Spinal cord (tissue), 10 donors: ENCODE measurements around the gene DPF3. TPM values are rescaled to one million over a fixed set of nuclear protein-coding genes. Genes with fewer than 3 reads are reported as not detected.
A peak's percentile ranks its signal among the peaks of the same experiment; 100 is the strongest.

Experiments
- DNase-seq, 6 donors: peaks; one replicate each; pipeline versions ENCODE4 v3.0.0 to v3.0.0-alpha.2; 2013 to 2015; ENCODE audit warnings: low spot score in 6 of 6, low read depth in 4 of 6
- H3K27ac ChIP-seq: one replicate; pipeline ENCODE4 v1.5.1; 2013; ENCODE audit warnings: low read depth, low read length, control low read depth
- H3K27me3 ChIP-seq: one replicate; pipeline ENCODE4 v1.6.1; 2013; ENCODE audit warnings: low read length; ENCODE audit not compliant: control insufficient read depth, insufficient read depth
- H3K36me3 ChIP-seq: one replicate; pipeline ENCODE4 v1.6.1; 2013; ENCODE audit warnings: low read length; ENCODE audit not compliant: control insufficient read depth, insufficient read depth
- H3K4me1 ChIP-seq: one replicate; pipeline ENCODE4 v1.6.1; 2013; ENCODE audit warnings: low read length; ENCODE audit not compliant: control insufficient read depth, insufficient read depth
- H3K4me3 ChIP-seq: one replicate; pipeline ENCODE4 v1.5.1; 2013; ENCODE audit warnings: low read depth, low read length, control low read depth
- H3K9me3 ChIP-seq: one replicate; pipeline ENCODE4 v1.6.1; 2013; ENCODE audit warnings: low read length; ENCODE audit not compliant: control insufficient read depth, insufficient read depth
- WGBS: methylation state at CpG from one replicate; pipeline ENCODE4 v1.1.5; 2013; ENCODE audit warnings: missing lambda C conversion rate; ENCODE audit not compliant: insufficient coverage; 5-methylcytosine and 5-hydroxymethylcytosine counted together
- polyA plus RNA-seq, 2 donors: library from polyadenylated mRNA; unstranded; fragments of 120-200 nt; gene quantifications; one replicate each; pipeline ENCODE4 v1.2.1, GENCODE V29; 2013; ENCODE audit not compliant: insufficient read length in 2 of 2
- total RNA-seq, 2 donors: library from RNA; depleted of rRNA in 1 of 2; stranded (reverse); fragments of 120-200 nt in 1 of 2; fragments of >200 nt in 1 of 2; gene quantifications; one replicate each; pipeline versions ENCODE4 v1.2.3 to v1.2.4, GENCODE V29; 2013 to 2014
- donor health status: healthy.

Gene DPF3
- total and polyA plus RNA-seq, 4 donors: 9.6 to 14.5 (median 12.8) TPM

DNA sequence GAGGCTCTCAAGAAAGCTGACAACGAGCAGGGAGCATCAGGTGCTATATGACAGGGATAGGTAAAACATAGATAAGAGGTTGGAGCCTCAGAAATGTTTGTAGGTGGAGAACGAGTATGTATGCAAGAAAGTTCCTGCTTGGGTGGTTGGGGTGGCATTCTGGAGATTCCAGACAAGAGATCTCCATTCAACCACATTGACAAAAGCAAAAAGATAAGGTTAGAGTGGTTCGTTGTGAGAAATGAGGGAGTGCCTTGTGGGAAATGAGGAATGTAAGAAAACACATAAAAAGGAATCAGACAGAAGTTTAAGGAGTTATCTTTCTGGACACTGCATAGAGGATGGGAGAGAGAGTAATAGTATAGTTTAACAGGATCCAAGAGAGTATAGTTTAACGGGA is 290.3 kb downstream of the DPF3 start:
- Histone ChIP-seq H3K27me3 (no peaks in the 10 kb centered on the region), H3K9me3 (no peaks in the 10 kb centered on the region), H3K4me3 (no peak overlapping the region), H3K4me1 (peaks cover 4% of the 10 kb centered on the region), H3K36me3 (no peaks in the 10 kb centered on the region), H3K27ac (no peak overlapping the region)
- WGBS: 84% methylated on average over 2 of the region's 4 CpGs
- DNase-seq: no peak

DNA sequence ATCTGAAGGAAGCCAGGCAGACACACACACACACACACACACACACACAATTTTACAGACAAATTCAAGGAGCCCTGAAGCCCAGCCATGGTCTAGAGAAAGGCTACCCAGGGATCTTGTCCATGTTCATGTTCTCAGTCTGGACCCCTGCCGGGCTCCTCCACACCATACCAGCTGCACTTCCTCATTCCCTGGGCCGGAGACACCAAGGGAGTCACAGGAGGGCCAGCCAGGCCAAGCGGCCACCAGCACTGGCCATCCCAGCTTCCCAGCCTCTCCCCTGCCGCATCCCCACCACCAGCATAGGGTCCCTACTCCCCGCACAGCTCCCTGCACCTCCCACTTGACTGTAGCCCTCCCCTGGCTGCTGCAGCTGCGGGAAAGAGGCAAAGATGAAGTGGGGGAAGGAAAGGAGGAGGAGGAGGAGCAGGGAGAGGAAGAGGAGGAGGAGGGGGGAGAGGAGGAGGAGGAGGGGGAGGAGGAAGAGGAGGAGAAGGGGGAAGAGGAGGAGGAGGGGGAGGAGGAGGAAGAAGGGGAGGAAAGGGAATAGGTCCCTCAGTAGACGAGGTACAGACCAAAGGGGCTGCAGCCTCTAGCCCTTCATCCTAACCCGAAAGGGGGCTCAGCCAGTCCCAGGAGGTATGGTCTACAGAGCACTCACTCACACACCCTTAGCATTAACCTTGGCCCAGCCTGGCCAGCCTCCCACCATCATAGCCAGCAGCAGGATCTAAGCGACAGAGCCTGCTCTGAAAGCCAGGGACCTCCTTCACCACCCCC is 293.2 kb downstream of the DPF3 start:
- WGBS: 69% methylated on average over 4 of the region's 9 CpGs
- Histone ChIP-seq H3K27ac (no peak overlapping the region), H3K36me3 (no peaks in the 10 kb centered on the region), H3K27me3 (no peaks in the 10 kb centered on the region), H3K9me3 (no peaks in the 10 kb centered on the region), H3K4me3 (no peak overlapping the region), H3K4me1 (no peaks in the 10 kb centered on the region)
- no peak for DNase-seq

DNA sequence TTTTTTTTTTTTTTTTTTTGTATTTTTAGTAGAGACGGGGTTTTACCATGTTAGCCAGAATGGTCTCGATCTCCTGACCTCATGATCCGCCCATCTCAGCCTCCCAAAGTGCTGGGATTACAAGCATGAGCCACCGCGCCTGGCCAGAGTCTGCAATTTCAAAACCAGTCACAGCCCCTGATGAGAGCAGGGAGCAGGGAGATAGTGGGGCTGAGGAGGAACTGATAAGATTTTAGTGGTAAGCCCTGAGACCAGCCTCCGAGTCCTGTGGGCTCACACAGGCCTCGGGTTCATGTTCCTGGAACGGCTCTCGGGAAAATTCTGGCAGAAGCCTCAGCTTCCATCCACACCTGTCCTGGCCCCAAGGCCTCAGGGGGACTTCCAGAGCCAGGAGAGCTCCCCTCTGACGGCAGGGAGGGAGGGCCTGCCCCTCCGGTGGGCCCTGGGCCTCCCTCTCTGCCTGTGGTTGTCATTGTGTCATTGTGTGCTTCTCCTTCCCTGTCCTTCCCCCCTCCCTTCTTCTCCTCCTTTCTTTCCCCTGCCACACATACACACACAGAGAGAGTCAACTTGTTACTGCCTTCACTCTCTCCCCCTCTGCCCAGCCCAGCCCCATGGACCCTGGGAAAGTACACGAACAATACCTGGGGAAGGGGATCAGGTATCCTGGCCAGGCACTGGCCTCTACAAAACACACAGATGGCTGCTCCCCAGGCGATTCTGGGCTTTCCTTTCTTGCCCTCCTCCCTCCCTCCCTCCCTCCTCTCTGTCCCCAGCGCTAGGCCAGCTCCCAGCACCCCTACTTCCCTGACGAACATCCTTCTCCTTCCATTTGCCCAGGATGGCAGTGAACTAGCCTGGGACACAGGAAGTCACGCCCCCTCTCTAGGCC is 294.1 kb downstream of the DPF3 start:
- Histone ChIP-seq H3K9me3 (no peaks in the 10 kb centered on the region), H3K4me3 (no peak overlapping the region), H3K36me3 (no peaks in the 10 kb centered on the region), H3K27ac (no peak overlapping the region), H3K4me1 (no peaks in the 10 kb centered on the region), H3K27me3 (no peaks in the 10 kb centered on the region)
- WGBS: 59% methylated on average over 9 of the region's 16 CpGs
- DNase-seq: no peak

DNA sequence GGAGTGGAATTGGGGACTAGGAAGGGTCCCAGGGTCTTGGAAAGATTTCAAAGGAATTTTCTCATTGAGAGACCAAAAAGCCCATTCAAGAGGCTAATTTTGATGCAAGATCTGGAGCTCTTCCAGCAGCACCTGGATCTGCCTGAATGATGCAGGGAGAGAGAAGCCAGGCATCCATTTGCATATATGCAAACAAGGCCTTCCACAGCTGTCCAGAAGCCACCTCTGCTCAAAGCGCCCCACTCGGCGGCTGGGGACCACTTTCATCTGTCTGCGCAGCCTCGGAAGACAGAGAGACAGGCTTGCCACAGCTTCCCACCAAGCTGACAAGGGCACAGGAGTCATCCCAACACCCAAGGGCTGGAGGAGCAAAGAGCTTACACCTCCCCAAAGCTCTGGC is 295.6 kb downstream of the DPF3 start:
- Histone ChIP-seq H3K4me1 (no peaks in the 10 kb centered on the region), H3K9me3 (no peaks in the 10 kb centered on the region), H3K4me3 (no peak overlapping the region), H3K36me3 (no peaks in the 10 kb centered on the region), H3K27ac (no peak overlapping the region), H3K27me3 (no peaks in the 10 kb centered on the region)
- peak in 2 of 6 donors; percentile 65 to 68 for DNase-seq
- 48% methylated on average over 5 of the region's 5 CpGs for WGBS

DNA sequence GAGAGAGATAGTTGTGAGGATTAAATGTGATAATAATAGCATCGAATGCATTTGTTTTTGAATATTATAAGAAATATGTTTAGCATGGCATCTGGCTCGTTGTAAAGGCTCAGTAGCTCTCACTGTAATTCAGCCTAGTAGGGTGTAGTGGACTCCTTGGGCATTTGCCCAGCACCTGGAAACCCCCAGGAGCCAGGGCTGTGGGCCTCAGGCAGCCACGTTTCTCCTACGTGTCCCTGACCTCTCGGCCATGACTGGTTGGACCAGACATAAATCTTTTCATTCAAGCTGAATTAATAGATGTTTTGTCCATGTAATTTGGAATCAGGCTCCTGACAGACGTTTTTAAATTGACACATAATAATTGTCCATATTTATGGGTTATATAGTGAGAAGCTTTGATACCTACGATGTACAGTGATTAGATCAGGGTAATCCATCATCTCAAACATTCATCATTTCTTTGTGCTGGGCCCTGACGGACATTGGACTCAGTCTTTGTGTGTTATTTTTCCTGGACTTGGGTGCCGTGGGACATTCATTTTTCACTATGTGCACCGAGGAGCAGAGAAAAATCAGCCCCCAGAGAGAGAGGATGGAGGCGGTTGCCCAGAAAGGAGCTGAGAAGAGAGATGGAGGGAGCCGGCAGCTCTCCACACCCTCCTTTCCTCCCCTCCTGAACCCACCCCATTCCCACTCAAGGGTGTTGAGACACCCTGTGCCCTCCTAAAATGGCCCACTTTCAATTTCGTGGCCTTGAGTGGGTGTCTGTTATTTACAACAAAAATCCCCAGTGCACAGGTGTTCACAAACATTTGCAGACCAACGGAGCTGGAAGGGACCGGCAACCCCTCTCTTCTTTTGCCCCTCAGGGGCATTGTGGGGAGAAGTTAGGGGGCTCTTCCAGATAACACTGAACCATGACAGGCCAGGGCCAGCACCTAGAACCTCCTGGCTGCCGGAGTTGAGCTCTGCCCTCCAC is 296.4 kb downstream of the DPF3 start:
- Histone ChIP-seq H3K27me3 (no peaks in the 10 kb centered on the region), H3K4me1 (no peaks in the 10 kb centered on the region), H3K36me3 (no peaks in the 10 kb centered on the region), H3K9me3 (no peaks in the 10 kb centered on the region), H3K27ac (no peak overlapping the region), H3K4me3 (no peak overlapping the region)
- DNase-seq: peak in 1 of 6 donors; percentile 16
- WGBS: 69% methylated on average over 5 of the region's 16 CpGs

DNA sequence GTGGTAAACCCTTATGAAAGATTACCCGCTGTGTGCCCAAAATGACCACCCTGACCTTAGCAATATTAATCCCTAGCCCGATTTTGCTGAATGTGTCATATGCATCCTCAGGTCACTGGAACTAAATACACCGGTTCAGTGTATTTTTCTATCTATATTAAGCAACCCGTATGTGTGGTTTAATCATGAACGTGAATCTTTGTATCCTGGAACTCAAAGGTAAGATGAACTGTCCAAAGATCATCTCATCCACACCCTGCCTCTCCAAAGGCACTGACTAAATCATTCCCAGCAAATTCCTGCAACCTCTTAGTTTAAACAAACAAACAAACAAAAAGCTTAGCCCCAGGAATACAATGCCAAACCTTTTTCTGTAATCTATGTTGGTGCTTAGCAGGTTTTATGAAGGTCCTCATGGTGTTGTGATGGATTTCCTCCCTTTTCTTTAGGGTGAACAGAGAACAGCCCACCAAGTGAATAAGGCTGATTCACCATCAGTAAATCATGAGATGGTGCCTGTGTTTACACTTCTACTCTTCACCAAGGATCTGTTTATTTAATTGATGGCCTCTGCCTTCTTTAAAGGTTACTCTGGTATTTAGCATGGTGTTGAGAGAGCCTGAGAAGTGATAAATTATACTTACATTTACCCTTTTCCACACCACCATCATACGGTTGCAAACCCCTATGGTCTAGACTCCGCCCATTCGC is 298.6 kb downstream of the DPF3 start:
- no peak for DNase-seq
- H3K36me3 ChIP-seq: no peaks in the 10 kb centered on the region
- no peak overlapping the region for H3K4me3 ChIP-seq
- H3K9me3 ChIP-seq: no peaks in the 10 kb centered on the region
- whole genome bisulfite sequencing: 97% methylated on average over 6 of the region's 8 CpGs
- no peaks in the 10 kb centered on the region for H3K27me3 ChIP-seq
- no peak overlapping the region for H3K27ac ChIP-seq
- H3K4me1 ChIP-seq: no peaks in the 10 kb centered on the region

DNA sequence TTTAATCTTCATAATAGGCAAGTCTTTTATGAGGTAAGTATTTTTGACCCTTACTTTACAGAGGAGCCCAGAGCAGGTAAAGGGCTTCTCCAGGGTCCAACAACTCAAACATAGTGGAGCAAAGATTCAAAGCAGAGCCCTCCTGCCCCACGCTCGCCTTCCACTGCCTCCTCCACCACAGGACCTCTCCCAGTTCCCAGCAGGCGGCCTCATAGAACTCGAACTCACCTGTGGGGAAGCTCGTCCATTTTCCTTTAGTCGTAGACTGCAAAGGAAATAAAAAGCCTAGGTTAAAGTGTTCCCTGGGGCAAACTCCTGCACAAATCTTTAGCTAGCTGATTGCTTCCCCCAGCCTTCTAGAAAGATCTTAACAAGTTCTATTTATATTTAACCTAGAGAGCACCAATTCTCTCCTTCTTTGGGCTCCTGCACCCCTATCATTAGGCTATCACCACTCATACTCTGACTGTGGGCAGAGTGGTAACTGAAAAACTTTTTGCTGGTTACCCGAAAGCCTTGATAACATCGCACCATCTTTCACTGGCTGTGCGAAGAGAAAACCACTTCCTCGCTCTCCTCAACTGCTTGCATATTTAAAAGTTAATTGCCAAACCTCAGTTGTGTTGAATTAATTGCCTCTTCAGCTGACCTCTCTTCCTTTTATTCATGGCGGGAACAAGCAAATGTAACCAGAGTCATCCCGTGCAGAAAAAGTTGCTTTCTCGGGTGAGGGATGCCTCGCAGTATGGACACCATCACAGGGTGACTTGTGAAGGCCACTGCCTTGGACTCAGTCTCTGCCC is 299.6 kb downstream of the DPF3 start:
- H3K4me3 ChIP-seq: no peak overlapping the region
- H3K27me3 ChIP-seq: no peaks in the 10 kb centered on the region
- H3K27ac ChIP-seq: no peak overlapping the region
- no peaks in the 10 kb centered on the region for H3K4me1 ChIP-seq
- 77% methylated on average over 12 of the region's 14 CpGs for WGBS
- no peaks in the 10 kb centered on the region for H3K36me3 ChIP-seq
- no peak for DNase-seq
- no peaks in the 10 kb centered on the region for H3K9me3 ChIP-seq

DNA sequence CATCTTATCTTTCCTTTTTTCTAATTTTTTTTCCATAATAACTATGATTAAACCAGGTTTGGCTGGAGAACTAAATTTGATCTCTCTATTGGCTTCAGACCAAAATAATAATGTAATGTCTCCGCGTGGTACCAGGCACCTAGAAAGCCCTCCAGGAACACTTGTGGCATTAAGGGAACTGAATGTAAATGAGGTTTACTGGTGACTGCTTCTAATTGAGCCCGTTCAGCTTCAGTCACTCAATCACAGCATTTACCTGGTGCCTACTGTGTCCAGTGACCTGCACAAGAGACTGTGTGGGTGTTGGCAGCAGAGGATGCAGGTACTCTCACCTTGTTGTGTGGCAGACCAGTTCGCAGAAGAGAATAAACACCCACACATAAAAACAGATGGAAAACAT is 302.5 kb downstream of the DPF3 start:
- H3K4me3 ChIP-seq: no peak overlapping the region
- no peaks in the 10 kb centered on the region for H3K4me1 ChIP-seq
- peak in 1 of 6 donors; percentile 68 for DNase-seq
- no CpG with 5 or more reads among the region's 4 CpGs for WGBS
- H3K27me3 ChIP-seq: no peaks in the 10 kb centered on the region
- no peaks in the 10 kb centered on the region for H3K36me3 ChIP-seq
- H3K9me3 ChIP-seq: no peaks in the 10 kb centered on the region
- H3K27ac ChIP-seq: no peak overlapping the region
